B cell (primary cell): ENCODE results near the gene CEACAM16. TPM values are rescaled to one million over a fixed set of nuclear protein-coding genes. Genes with fewer than 3 reads are reported as not detected.

ENCODE experiments used
- ATAC-seq: fragments of 200-7000 bp; cut with Tn5 transposase; one replicate; pipeline ENCODE4 v1.10.0; 2021; ENCODE audit warnings: low read depth, mild to moderate bottlenecking, moderate number of reproducible peaks, moderate library complexity
- CTCF ChIA-PET: fragments of 350-600 bp; sonication (Branson Sonifier 250); formaldehyde crosslinking; loops from one replicate; lab custom pipeline; 2021; ENCODE audit warnings: antibody characterized with exemption, inconsistent platforms; lab: Charles Lee
- POLR2A ChIA-PET: fragments of 350-600 bp; sonication (Branson Sonifier 250); formaldehyde crosslinking; loops from one replicate; lab custom pipeline; 2021; ENCODE audit warnings: antibody characterized with exemption; lab: Charles Lee
- DNase-seq: peaks from one replicate; pipeline ENCODE4 v3.0.0; 2013
- H2AFZ ChIP-seq: 2 replicates; pipeline ENCODE4 v1.6.1; 2012; ENCODE audit warnings: mild to moderate bottlenecking, low read depth, low read length; ENCODE audit not compliant: insufficient read depth, poor library complexity, severe bottlenecking
- H3K27ac ChIP-seq, 2 donors: 1 replicate in 1 of 2; 2 replicates in 1 of 2; pipeline ENCODE4 v1.5.1; 2012 to 2013; ENCODE audit warnings: low read length in 2 of 2, mild to moderate bottlenecking in 2 of 2, moderate library complexity in 1 of 2
- H3K27me3 ChIP-seq, 4 experiments: fragments of 200-600 bp in 1 of 4; sonication (generic) in 1 of 4; replicated peaks in 1 of 4; 1 replicate in 2 of 4; 2 replicates in 2 of 4; pipeline versions ENCODE4 v1.6.1 to v1.7.0; 2013 to 2016; ENCODE audit warnings: low read length in 3 of 4, mild to moderate bottlenecking in 2 of 4, mixed read lengths in 1 of 4, moderate library complexity in 1 of 4; ENCODE audit not compliant: insufficient read depth in 4 of 4, control insufficient read depth in 3 of 4; ENCODE audit errors: control extremely low read depth in 1 of 4
- H3K36me3 ChIP-seq, 2 experiments: replicated peaks in 1 of 2; 1 replicate in 1 of 2; 2 replicates in 1 of 2; pipeline versions ENCODE4 v1.6.1 to v1.7.1; 2013; ENCODE audit warnings: low read length in 1 of 2; ENCODE audit not compliant: insufficient read depth in 2 of 2, control insufficient read depth in 1 of 2; ENCODE audit errors: control extremely low read depth in 1 of 2, extremely low read depth in 1 of 2
- H3K4me1 ChIP-seq, 2 donors: fragments of 200-600 bp in 1 of 2; sonication (generic) in 1 of 2; 1 replicate in 1 of 2; 2 replicates in 1 of 2; pipeline versions ENCODE4 v1.5.1 to v1.6.1; 2013 to 2017; ENCODE audit warnings: low read length in 2 of 2; ENCODE audit not compliant: control insufficient read depth in 2 of 2, insufficient read depth in 2 of 2
- H3K4me2 ChIP-seq: replicated peaks from 2 replicates; pipeline ENCODE3; 2012; ENCODE audit warnings: mild to moderate bottlenecking, low read depth, low read length; ENCODE audit not compliant: poor library complexity, severe bottlenecking
- H3K4me3 ChIP-seq, 5 experiments: fragments of 200-600 bp in 1 of 5; sonication (generic) in 1 of 5; 1 replicate in 3 of 5; 2 replicates in 2 of 5; pipeline versions ENCODE4 v1.5.1 to v1.7.0; 2011 to 2016; ENCODE audit warnings: low read length in 4 of 5, mild to moderate bottlenecking in 4 of 5, low read depth in 2 of 5, control low read depth in 1 of 5, moderate library complexity in 1 of 5; ENCODE audit not compliant: insufficient read depth in 1 of 5; ENCODE audit errors: control extremely low read depth in 1 of 5, extremely low read depth in 1 of 5
- H3K79me2 ChIP-seq: fragments of 200-600 bp; sonication (generic); one replicate; pipeline ENCODE4 v1.6.0; 2016; ENCODE audit warnings: low read length; ENCODE audit not compliant: control insufficient read depth, insufficient read depth
- H3K9ac ChIP-seq: fragments of 200-600 bp; sonication (generic); 2 replicates; pipeline ENCODE4 v1.6.1; 2017; ENCODE audit warnings: mild to moderate bottlenecking, low read length, moderate library complexity
- H3K9me3 ChIP-seq, 3 donors: one replicate each; pipeline versions ENCODE4 v1.6.1 to v1.7.1; 2013; ENCODE audit warnings: low read length in 2 of 3; ENCODE audit not compliant: control insufficient read depth in 2 of 3, insufficient read depth in 1 of 3; ENCODE audit errors: control extremely low read depth in 1 of 3
- H4K20me1 ChIP-seq: 2 replicates; pipeline ENCODE4 v1.6.0; 2012; ENCODE audit warnings: mild to moderate bottlenecking, low read length; ENCODE audit not compliant: insufficient read depth, control insufficient read depth, poor library complexity, severe bottlenecking
- H3K27ac Mint-ChIP-seq: one replicate; pipeline ENCODE4 v1.8.0; 2021; ENCODE audit warnings: mixed read lengths
- H3K27me3 Mint-ChIP-seq: one replicate; pipeline ENCODE4 v1.8.0; 2021; ENCODE audit warnings: mixed read lengths
- H3K4me1 Mint-ChIP-seq: one replicate; pipeline ENCODE4 v1.8.0; 2021; ENCODE audit warnings: mixed read lengths
- H3K4me3 Mint-ChIP-seq: one replicate; pipeline ENCODE4 v1.8.0; 2021; ENCODE audit warnings: mixed read lengths
- H3K9me3 Mint-ChIP-seq: one replicate; pipeline ENCODE4 v1.8.0; 2022; ENCODE audit warnings: mixed read lengths; ENCODE audit not compliant: insufficient read depth
- CTCF ChIP-seq: fragments of 200-600 bp; IDR thresholded peaks from one replicate; pipeline ENCODE4 v1.8.0; 2022; ENCODE audit warnings: antibody characterized with exemption, mild to moderate bottlenecking
- EZH2 ChIP-seq: IDR thresholded peaks from 2 replicates; pipeline ENCODE4 v1.6.1; 2012; ENCODE audit warnings: borderline replicate concordance, low read depth, mild to moderate bottlenecking, moderate library complexity, low read length; ENCODE audit not compliant: insufficient read depth, poor library complexity, severe bottlenecking
- WGBS: methylation state at CpG from one replicate; pipeline ENCODE4 v1.1.5; 2013; ENCODE audit warnings: missing lambda C conversion rate; ENCODE audit not compliant: insufficient coverage; 5-methylcytosine and 5-hydroxymethylcytosine counted together
- intact Hi-C: fragments of 100-400 bp; cut with micrococcal nuclease; formaldehyde crosslinking; loops from one replicate; pipeline ENCODE4 v1.10.0; 2022
- polyA plus RNA-seq: library from polyadenylated mRNA; depleted of rRNA; stranded (reverse); fragments of >200 nt; gene quantifications from 2 replicates; pipeline ENCODE4 v1.2.3, GENCODE V29; 2012
- total RNA-seq, 2 donors: library from RNA; stranded (reverse); fragments of 120-200 nt in 1 of 2; gene quantifications; 1 replicate in 1 of 2; 2 replicates in 1 of 2; pipeline versions ENCODE4 v1.2.3 to v1.2.4, GENCODE V29; 2013 to 2022

CEACAM16 gene
- total and polyA plus RNA-seq, 2 donors (not counting 1 experiment from before 2014, with no cell fraction given) = not detected

- 93% methylated on average over 6 of the region's 7 CpGs for WGBS
- Mint-ChIP-seq H3K9me3 (no peaks in the 10 kb centered on the region), H3K4me3 (no peak overlapping the region), H3K4me1 (no peaks in the 10 kb centered on the region), H3K27me3 (peaks cover 6% of the 10 kb centered on the region), H3K27ac (no peak overlapping the region)
- Histone ChIP-seq H3K4me1 (no peaks in the 10 kb centered on the region), H3K9ac (no peak overlapping the region), H3K9me3 (peaks cover 0 to 4% (median 0%) of the 10 kb centered on the region in 3 donors), H3K4me3 (no peak overlapping the region), H3K79me2 (no peaks in the 10 kb centered on the region), H3K4me2 (no peak overlapping the region), H4K20me1 (no peaks in the 10 kb centered on the region), H3K27me3 (no peaks in the 10 kb centered on the region), H2AFZ (no peak overlapping the region), H3K36me3 (no peaks in the 10 kb centered on the region), H3K27ac (no peak overlapping the region)
- no peak for DNase-seq
- ChIA-PET CTCF (interaction anchor here (1.3 to 2.2 kb wide), 2 partner anchors 8 to 27 kb away, joined by 3 to 7 read pairs; no protein-coding TSS in a partner anchor), POLR2A (no interaction called here)
- intact Hi-C loops = no loop called here
- no peak for ATAC-seq
- TF ChIP-seq EZH2 (no peak), CTCF (no peak)
Observed at GRCh38 chr19:44662691-44663385, 36.1 kb upstream of the CEACAM16 start.

GRCh38 chr19:44663996-44664395, 35.0 kb upstream of the CEACAM16 start:
- Histone ChIP-seq H3K27me3 (no peaks in the 10 kb centered on the region), H3K4me2 (no peak overlapping the region), H3K9me3 (no peaks in the 10 kb centered on the region), H3K4me3 (no peak overlapping the region), H3K27ac (no peak overlapping the region), H3K9ac (no peak overlapping the region), H3K79me2 (no peaks in the 10 kb centered on the region), H4K20me1 (no peaks in the 10 kb centered on the region), H3K4me1 (no peaks in the 10 kb centered on the region), H3K36me3 (no peaks in the 10 kb centered on the region), H2AFZ (no peak overlapping the region)
- no peak for TF ChIP-seq CTCF
- CTCF ChIA-PET = interaction anchor here (2.2 kb wide), 1 partner anchor 10 kb away, joined by 7 read pairs; no protein-coding TSS in a partner anchor
- DNase-seq = no peak
- H3K4me3 Mint-ChIP-seq = no peak overlapping the region
- whole genome bisulfite sequencing = 95% methylated on average over 5 of the region's 5 CpGs
- POLR2A ChIA-PET = no interaction called here
- no peak overlapping the region for H3K27ac Mint-ChIP-seq
- no peaks in the 10 kb centered on the region for H3K9me3 Mint-ChIP-seq
- H3K4me1 Mint-ChIP-seq = no peaks in the 10 kb centered on the region
- intact Hi-C loops = no loop called here
- no peak for ATAC-seq
- peaks cover 6% of the 10 kb centered on the region for H3K27me3 Mint-ChIP-seq
